ENCODE data around the gene ROS1. TPM values are rescaled to one million over a fixed set of nuclear protein-coding genes. Genes with fewer than 3 reads are reported as not detected.
"Not testable (repeated sequence)": the region's sequence is repeated elsewhere in the genome, so short reads cannot be mapped to it uniquely, and the experiment has no call there.

Gene ROS1
- total RNA-seq, 1 donor from 2014 or later: 163 TPM

GRCh38 chr6:117375446-117375845, 50.3 kb downstream of the ROS1 start:
- no peak overlapping the region for H3K27ac ChIP-seq
- H3K4me1 ChIP-seq: no peaks in the 10 kb centered on the region
- no peaks in the 10 kb centered on the region for H3K9me3 ChIP-seq
- no peaks in the 10 kb centered on the region for H3K36me3 ChIP-seq
- H3K27me3 ChIP-seq: no peaks in the 10 kb centered on the region
- ATAC-seq: no peak
- DNase-seq: no peak
- no peak overlapping the region for H3K4me3 ChIP-seq
- TF ChIP-seq CTCF (IDR thresholded peaks at IDR 0.05): no peak
- intact Hi-C loops (cut with DNase I): no loop called here

- intact Hi-C loops (cut with DNase I): no loop called here
- DNase-seq: no peak
- no peak for TF ChIP-seq CTCF (IDR thresholded peaks at IDR 0.05)
Observed at GRCh38 chr6:117373211-117373813, 52.4 kb downstream of the ROS1 start.

GRCh38 chr6:117372289-117372688, 53.5 kb downstream of the ROS1 start:
- DNase-seq; H3K27ac ChIP-seq; H3K9me3 ChIP-seq; ATAC-seq; H3K4me3 ChIP-seq; intact Hi-C loops (cut with DNase I); H3K36me3 ChIP-seq; H3K27me3 ChIP-seq; H3K4me1 ChIP-seq: not testable (repeated sequence)

More at GRCh38 chr6:117373211-117373813, 52.4 kb downstream of the ROS1 start:
- H3K9me3 ChIP-seq: no peaks in the 10 kb centered on the region
- no peak overlapping the region for H3K27ac ChIP-seq
- peak; percentile 53 for ATAC-seq
- H3K36me3 ChIP-seq: no peaks in the 10 kb centered on the region
- H3K4me3 ChIP-seq: no peak overlapping the region
- no peaks in the 10 kb centered on the region for H3K4me1 ChIP-seq
- H3K27me3 ChIP-seq: no peaks in the 10 kb centered on the region

GRCh38 chr6:117371492-117371891, 54.2 kb downstream of the ROS1 start:
- no peak for ATAC-seq
- Histone ChIP-seq H3K4me1 (no peaks in the 10 kb centered on the region), H3K36me3 (no peaks in the 10 kb centered on the region), H3K4me3 (no peak overlapping the region), H3K27ac (no peak overlapping the region), H3K9me3 (no peaks in the 10 kb centered on the region), H3K27me3 (no peaks in the 10 kb centered on the region)
- no peak for TF ChIP-seq CTCF (IDR thresholded peaks at IDR 0.05)
- intact Hi-C loops (cut with DNase I): no loop called here
- DNase-seq: no peak

DNA sequence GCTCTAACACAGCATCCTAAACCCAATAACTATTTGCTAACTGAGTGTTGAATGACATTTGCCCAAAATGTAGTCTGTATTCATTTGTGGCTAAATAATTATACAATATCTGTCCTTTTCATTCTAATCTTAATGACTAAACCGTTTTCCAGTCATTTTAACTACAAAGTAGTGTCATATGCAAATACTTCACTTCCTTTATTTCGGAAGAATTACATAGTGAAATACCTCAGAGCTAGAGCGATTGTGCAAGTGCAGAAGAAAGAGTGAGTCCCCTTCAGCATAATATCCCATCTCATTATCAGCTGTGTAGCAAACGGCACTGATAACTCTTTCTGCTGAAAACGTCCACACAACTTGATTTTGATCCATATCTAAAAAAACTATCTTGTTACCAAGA, 66.2 kb downstream of the ROS1 start:
- ATAC-seq (no peak), DNase-seq (no peak)
- Histone ChIP-seq H3K4me3 (no peak overlapping the region), H3K9me3 (no peaks in the 10 kb centered on the region), H3K27me3 (no peaks in the 10 kb centered on the region), H3K27ac (no peak overlapping the region), H3K4me1 (no peaks in the 10 kb centered on the region), H3K36me3 (no peaks in the 10 kb centered on the region)
- intact Hi-C loops (cut with DNase I): no loop called here
- no peak for TF ChIP-seq CTCF (IDR thresholded peaks at IDR 0.05)

DNA sequence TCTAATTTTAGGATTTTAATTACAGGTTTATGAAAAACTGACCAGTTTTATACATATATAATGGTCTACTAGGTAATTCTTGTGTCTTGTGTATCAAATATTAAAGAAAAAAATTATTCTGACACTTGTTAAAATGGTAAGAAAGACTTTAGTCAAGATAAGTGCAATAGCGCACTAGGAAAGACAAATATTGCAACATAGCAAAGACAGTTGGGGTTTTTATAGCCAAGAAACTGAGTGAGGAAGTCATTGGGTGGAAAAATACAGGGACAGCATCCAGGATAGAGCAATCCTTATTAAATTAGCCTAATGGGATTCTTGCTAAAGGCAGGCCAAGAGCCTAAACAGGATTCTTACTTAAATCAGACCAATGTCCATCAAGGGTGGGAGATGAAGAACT, 71.1 kb downstream of the ROS1 start:
- H3K4me1 ChIP-seq: no peaks in the 10 kb centered on the region
- intact Hi-C loops (cut with DNase I): no loop called here
- no peaks in the 10 kb centered on the region for H3K36me3 ChIP-seq
- no peaks in the 10 kb centered on the region for H3K9me3 ChIP-seq
- no peak for TF ChIP-seq CTCF (IDR thresholded peaks at IDR 0.05)
- no peaks in the 10 kb centered on the region for H3K27me3 ChIP-seq
- H3K4me3 ChIP-seq: no peak overlapping the region
- no peak for DNase-seq
- no peak for ATAC-seq
- no peak overlapping the region for H3K27ac ChIP-seq
